ENCODE results near the gene NFAM1. TPM values are rescaled to one million over a fixed set of nuclear protein-coding genes. Genes with fewer than 3 reads are reported as not detected.

The NFAM1 gene
- 0.07 TPM in 2 replicates for total RNA-seq

GRCh38 chr22:42432020-42432596, at the start of gene NFAM1:
Gene NFAM1, minus strand, starts transcription at chr22:42432403. Its CDS starts 46 bp downstream, at chr22:42432357.

Other genes with a start within 250 kb of the NFAM1 start
- gene TCF20, start 161.8 kb downstream of the NFAM1 start, total RNA-seq: 22.4 and 25.4 TPM in 2 replicates
- 20.0 and 38.3 TPM in 2 replicates for gene RRP7A, start 87.4 kb upstream of the NFAM1 start, total RNA-seq
- 2.5 and 3.1 TPM in 2 replicates for gene SERHL2, start 121.6 kb upstream of the NFAM1 start, total RNA-seq
- 38.3 and 38.5 TPM in 2 replicates for gene POLDIP3, start 182.5 kb upstream of the NFAM1 start, total RNA-seq
- gene ATP5MGL, start 208.2 kb upstream of the NFAM1 start, total RNA-seq: 0.63 and 1.0 TPM in 2 replicates
- gene CYB5R3, start 217.0 kb upstream of the NFAM1 start, total RNA-seq: 197 and 200 TPM in 2 replicates